ENCODE results near the gene PCBP3. TPM values are rescaled to one million over a fixed set of nuclear protein-coding genes. Genes with fewer than 3 reads are reported as not detected.
"Not testable (repeated sequence)": the region's sequence is repeated elsewhere in the genome, so short reads cannot be mapped to it uniquely, and the experiment has no call there.

Gene PCBP3
- total RNA-seq, 1 experiment from 2014 or later = 3.7 TPM

- ChIA-PET POLR2A (interaction anchor here (0.7 to 1.4 kb wide), 2 partner anchors 42 to 198 kb away, joined by 3 to 4 read pairs; no protein-coding TSS in a partner anchor), CTCF (interaction anchor here (0.7 to 1.2 kb wide), 3 partner anchors 8 to 315 kb away, joined by 3 to 4 read pairs (median 3); no protein-coding TSS in a partner anchor)
- no peaks in the 10 kb centered on the region for H3K9me3 Mint-ChIP-seq (ENCODE audit: unreplicated experiment)
- peaks cover 45% of the 10 kb centered on the region for H3K27me3 Mint-ChIP-seq (ENCODE audit: insufficient read depth, unreplicated experiment)
- no peaks in the 10 kb centered on the region for H3K36me3 Mint-ChIP-seq (ENCODE audit: insufficient read depth, unreplicated experiment)
- no peak for TF ChIP-seq CTCF (IDR thresholded peaks at IDR 0.05; ENCODE audit: unreplicated experiment)
- H3K4me3 Mint-ChIP-seq (ENCODE audit: unreplicated experiment) = no peak overlapping the region
- no peak overlapping the region for H3K27ac Mint-ChIP-seq (ENCODE audit: low read depth, unreplicated experiment)
- intact Hi-C loops (cut with micrococcal nuclease) = no loop called here
- no peak for DNase-seq (ENCODE audit: unreplicated experiment)
- no TSS peak for BruUV-seq (replicated peaks)
- H3K4me1 Mint-ChIP-seq (ENCODE audit: insufficient read depth, unreplicated experiment) = peaks cover 4% of the 10 kb centered on the region
These were observed 23.2 kb upstream of the PCBP3 start for GRCh38 chr21:45620201-45620923.

GRCh38 chr21:45621435-45622331 is 21.8 kb upstream of the PCBP3 start:
- H3K27ac Mint-ChIP-seq (ENCODE audit: low read depth, unreplicated experiment); H3K4me1 Mint-ChIP-seq (ENCODE audit: insufficient read depth, unreplicated experiment); H3K9me3 Mint-ChIP-seq (ENCODE audit: unreplicated experiment); intact Hi-C loops (cut with micrococcal nuclease); H3K36me3 Mint-ChIP-seq (ENCODE audit: insufficient read depth, unreplicated experiment); BruUV-seq (replicated peaks); DNase-seq (ENCODE audit: unreplicated experiment); H3K4me3 Mint-ChIP-seq (ENCODE audit: unreplicated experiment); CTCF ChIA-PET: not testable (repeated sequence)
- POLR2A ChIA-PET = interaction anchor here (0.6 kb wide), 1 partner anchor 325 kb away, joined by 3 read pairs; no protein-coding TSS in a partner anchor
- H3K27me3 Mint-ChIP-seq (ENCODE audit: insufficient read depth, unreplicated experiment) = peaks cover 45% of the 10 kb centered on the region

- H3K4me1 Mint-ChIP-seq (ENCODE audit: insufficient read depth, unreplicated experiment) = peaks cover 4% of the 10 kb centered on the region
- TF ChIP-seq CTCF (IDR thresholded peaks at IDR 0.05; ENCODE audit: unreplicated experiment) = no peak
- H3K9me3 Mint-ChIP-seq (ENCODE audit: unreplicated experiment) = no peaks in the 10 kb centered on the region
- ChIA-PET CTCF (no interaction called here), POLR2A (no interaction called here)
- no peak overlapping the region for H3K4me3 Mint-ChIP-seq (ENCODE audit: unreplicated experiment)
- H3K27ac Mint-ChIP-seq (ENCODE audit: low read depth, unreplicated experiment) = no peak overlapping the region
- DNase-seq (ENCODE audit: unreplicated experiment) = no peak
- BruUV-seq (replicated peaks) = no TSS peak
- peaks cover 52% of the 10 kb centered on the region for H3K27me3 Mint-ChIP-seq (ENCODE audit: insufficient read depth, unreplicated experiment)
- H3K36me3 Mint-ChIP-seq (ENCODE audit: insufficient read depth, unreplicated experiment) = no peaks in the 10 kb centered on the region
- intact Hi-C loops (cut with micrococcal nuclease) = no loop called here
These were observed 21.0 kb upstream of the PCBP3 start for GRCh38 chr21:45622416-45623097.

- POLR2A ChIA-PET = no interaction called here
- no peaks in the 10 kb centered on the region for H3K36me3 Mint-ChIP-seq (ENCODE audit: insufficient read depth, unreplicated experiment)
- no peak for TF ChIP-seq CTCF (IDR thresholded peaks at IDR 0.05; ENCODE audit: unreplicated experiment)
- no peak for DNase-seq (ENCODE audit: unreplicated experiment)
- no peak overlapping the region for H3K4me3 Mint-ChIP-seq (ENCODE audit: unreplicated experiment)
- H3K9me3 Mint-ChIP-seq (ENCODE audit: unreplicated experiment) = no peaks in the 10 kb centered on the region
- CTCF ChIA-PET = no interaction called here
- H3K27me3 Mint-ChIP-seq (ENCODE audit: insufficient read depth, unreplicated experiment) = peaks cover 61% of the 10 kb centered on the region
- H3K27ac Mint-ChIP-seq (ENCODE audit: low read depth, unreplicated experiment) = no peak overlapping the region
- peaks cover 4% of the 10 kb centered on the region for H3K4me1 Mint-ChIP-seq (ENCODE audit: insufficient read depth, unreplicated experiment)
- intact Hi-C loops (cut with micrococcal nuclease) = no loop called here
- BruUV-seq (replicated peaks) = no TSS peak
These were observed 20.1 kb upstream of the PCBP3 start for GRCh38 chr21:45623436-45623835.

- peaks cover 54% of the 10 kb centered on the region for H3K27me3 Mint-ChIP-seq (ENCODE audit: insufficient read depth, unreplicated experiment)
- intact Hi-C loops (cut with micrococcal nuclease); DNase-seq (ENCODE audit: unreplicated experiment); H3K36me3 Mint-ChIP-seq (ENCODE audit: insufficient read depth, unreplicated experiment); H3K4me3 Mint-ChIP-seq (ENCODE audit: unreplicated experiment); POLR2A ChIA-PET; H3K4me1 Mint-ChIP-seq (ENCODE audit: insufficient read depth, unreplicated experiment); CTCF ChIA-PET; H3K9me3 Mint-ChIP-seq (ENCODE audit: unreplicated experiment); BruUV-seq (replicated peaks); H3K27ac Mint-ChIP-seq (ENCODE audit: low read depth, unreplicated experiment): not testable (repeated sequence)
These were observed 17.4 kb upstream of the PCBP3 start for GRCh38 chr21:45626127-45626526.
